Activated T-cell treated with anti-CD3 and anti-CD28 coated beads for 24 hours (primary cell): ENCODE results near the gene GRID2.

Source experiments
- DNase-seq: peaks from one replicate; pipeline ENCODE4 v3.0.0-alpha.2; 2020; ENCODE audit warnings: low read depth

GRID2 gene

DNA sequence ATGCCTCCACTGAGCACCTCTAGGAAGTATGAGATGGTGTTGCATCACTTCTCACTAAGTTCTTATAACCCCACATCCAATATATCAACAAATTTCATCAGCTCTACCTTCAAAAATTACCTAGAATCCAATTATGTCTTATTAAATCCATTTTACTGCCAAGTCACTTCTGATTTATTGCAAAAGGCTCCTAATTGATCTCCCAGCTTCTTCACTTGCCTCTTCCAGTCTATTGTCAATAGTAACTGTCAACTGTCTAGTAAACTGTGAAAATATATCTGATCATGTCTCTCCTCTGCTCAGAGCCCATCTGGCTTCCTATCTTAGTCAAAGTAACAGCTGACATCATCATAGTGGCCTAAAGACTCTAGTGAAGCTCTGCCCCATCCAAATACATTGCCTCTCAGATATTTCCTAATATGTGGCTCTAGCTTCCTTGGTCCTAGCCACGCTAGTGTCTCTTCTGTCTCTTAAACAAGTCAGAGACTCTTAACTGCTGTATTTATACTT is 1110.3 kb downstream of the GRID2 start:
- DNase-seq: no peak

GRCh38 chr4:93416344-93417128 is 1112.8 kb downstream of the GRID2 start:
- DNase-seq: no peak

DNA sequence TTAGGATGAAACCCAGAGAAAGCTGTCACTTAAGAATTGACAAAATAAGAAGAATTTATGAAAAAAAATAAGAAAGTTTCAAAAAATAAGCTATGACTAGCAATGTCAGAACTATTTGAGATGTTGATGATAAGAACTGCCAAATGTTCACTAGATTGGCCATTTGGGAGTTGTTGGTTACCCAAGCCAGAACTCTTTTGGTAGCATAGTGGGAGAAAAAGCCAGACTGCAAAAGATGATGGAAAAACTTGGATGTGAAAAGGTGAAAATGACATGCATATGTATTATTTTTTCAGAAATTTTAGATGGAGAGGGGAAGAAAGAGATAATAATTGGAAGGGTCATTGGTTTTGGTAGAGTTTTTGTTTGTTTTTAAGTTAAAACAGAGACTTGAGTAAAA is 1127.6 kb downstream of the GRID2 start:
- DNase-seq: no peak

GRCh38 chr4:93433840-93434239 is 1130.1 kb downstream of the GRID2 start:
- no peak for DNase-seq

- DNase-seq: no peak
These were observed 1132.3 kb downstream of the GRID2 start for GRCh38 chr4:93436000-93436626.

GRCh38 chr4:93437991-93438390 is 1134.2 kb downstream of the GRID2 start:
- DNase-seq: no peak

DNA sequence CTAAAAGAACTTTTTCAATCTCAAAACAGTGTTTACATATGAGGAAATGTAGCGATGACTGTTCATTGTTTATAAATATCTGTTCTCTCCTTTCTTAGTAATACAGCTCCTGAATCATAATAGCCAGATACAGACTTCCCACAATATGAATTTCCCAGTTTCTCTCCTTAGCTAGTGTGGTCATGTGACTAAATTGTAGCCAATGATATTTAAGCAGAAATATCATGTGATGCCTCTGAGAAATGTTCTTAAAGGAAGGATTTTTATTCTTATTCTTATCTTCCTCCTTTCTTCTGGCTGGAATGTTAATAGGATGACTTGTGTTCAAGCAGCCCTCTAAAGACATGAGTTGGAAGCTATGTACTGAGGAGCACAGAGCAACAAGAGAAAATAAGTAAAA is 1141.1 kb downstream of the GRID2 start:
- DNase-seq: no peak

DNA sequence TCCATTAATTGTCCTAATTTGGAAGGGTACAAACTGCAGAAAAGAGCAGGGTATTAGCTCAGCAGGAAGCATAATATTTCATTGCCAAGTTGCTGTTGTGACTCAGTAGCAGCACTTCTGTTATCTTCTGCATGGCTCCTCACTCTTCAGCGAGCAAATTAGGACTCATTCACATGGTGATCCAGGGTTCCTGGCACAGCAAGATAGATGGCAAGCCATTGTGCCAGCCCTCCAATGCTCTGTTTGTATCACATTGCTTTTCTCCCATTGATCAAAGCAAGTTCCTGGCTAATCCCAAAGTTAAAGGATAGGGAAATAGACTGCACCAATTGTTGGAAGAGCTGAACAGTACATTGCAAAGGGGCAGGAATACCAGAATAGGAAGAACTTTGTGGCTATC is 1142.3 kb downstream of the GRID2 start:
- DNase-seq: no peak

GRCh38 chr4:93448691-93449293 is 1145.0 kb downstream of the GRID2 start:
- no peak for DNase-seq

DNA sequence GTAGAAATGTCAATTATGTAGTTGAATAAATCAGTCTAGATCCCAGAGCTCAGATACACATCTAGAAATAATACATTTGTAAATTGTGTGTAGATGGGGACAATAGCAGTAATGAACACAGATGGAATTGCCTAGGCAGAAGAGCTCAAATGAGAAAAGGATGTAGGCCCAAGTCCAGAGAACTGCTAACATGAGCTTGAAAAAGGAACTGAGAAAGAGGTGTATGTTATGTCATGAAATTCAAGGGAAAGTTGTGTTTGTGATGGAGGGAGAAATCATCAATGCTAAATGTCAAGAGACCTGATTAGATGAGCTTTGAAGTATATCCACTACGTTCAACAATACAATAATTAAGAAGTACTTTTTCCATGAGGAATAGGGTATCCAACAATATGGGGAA is 1148.2 kb downstream of the GRID2 start:
- no peak for DNase-seq

GRCh38 chr4:93461541-93461940 is 1157.8 kb downstream of the GRID2 start:
- no peak for DNase-seq

DNA sequence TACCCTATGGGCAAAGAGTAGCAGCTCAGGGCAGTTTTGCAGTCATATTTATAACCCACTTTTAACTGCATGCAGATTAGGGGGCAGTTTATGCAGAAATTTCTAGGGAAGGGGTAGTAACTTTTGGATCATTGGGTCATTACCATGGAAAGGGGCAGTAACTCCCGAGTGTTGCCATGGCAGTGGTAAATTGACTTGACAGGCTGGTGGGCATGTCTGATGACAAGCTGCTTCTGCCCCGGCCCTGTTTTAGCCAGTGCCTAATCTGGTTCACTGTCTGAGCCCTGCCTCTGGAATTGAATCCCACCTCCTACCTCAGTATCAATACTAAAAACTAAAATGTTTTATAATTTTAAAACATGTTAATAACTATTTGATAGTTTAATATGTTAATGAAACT is 1162.7 kb downstream of the GRID2 start:
- no peak for DNase-seq

GRCh38 chr4:93467484-93468155 is 1163.9 kb downstream of the GRID2 start:
- no peak for DNase-seq

GRCh38 chr4:93469560-93469959 is 1165.8 kb downstream of the GRID2 start:
- no peak for DNase-seq

DNA sequence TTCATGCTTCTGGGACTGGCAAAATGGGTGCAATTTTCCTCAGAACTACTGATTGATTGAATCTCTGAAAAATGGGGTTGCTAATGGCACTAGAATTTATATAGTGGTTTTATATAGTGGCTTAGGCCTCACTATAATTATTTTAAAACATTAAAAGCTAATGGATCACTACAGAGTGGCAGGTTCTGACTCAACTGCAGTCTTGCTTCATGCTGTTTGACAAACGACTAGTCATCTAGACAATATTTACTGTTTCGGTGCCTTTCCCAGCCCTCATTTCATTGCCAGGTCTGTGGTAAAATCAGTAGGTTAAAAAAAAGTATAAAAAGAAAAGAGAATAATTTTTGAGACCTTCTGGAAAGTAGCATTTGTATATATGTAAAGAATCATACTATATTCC is 1172.0 kb downstream of the GRID2 start:
- no peak for DNase-seq

GRCh38 chr4:93478805-93479204 is 1175.0 kb downstream of the GRID2 start:
- DNase-seq: no peak

GRCh38 chr4:93480452-93480851 is 1176.7 kb downstream of the GRID2 start:
- DNase-seq: no peak

DNA sequence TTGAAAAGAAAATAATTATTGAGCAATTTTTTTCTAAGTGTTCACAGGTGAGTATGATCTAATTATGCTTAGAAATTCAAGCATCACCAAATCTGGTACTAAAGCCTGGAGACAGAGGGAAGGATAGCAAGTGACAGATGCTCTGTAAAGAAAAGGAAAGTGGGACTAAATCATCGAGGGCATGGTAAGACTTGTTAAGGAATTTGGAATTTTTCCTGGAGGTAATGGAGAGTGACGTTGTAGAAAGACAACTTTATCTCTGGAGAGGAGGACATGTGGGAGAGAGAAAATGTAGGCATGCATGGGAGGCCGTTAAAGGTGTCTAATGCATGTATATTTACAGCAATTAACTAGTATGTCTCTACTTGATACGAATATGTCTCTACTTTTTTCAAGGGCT is 1191.6 kb downstream of the GRID2 start:
- DNase-seq: no peak

- DNase-seq: no peak
These were observed 1197.5 kb downstream of the GRID2 start for GRCh38 chr4:93501244-93501643.

- DNase-seq: no peak
These were observed 1198.2 kb downstream of the GRID2 start for GRCh38 chr4:93501946-93502345.

GRCh38 chr4:93502991-93503390 is 1199.2 kb downstream of the GRID2 start:
- DNase-seq: no peak

GRCh38 chr4:93513851-93514250 is 1210.1 kb downstream of the GRID2 start:
- DNase-seq: no peak

- DNase-seq: no peak
These were observed 1211.4 kb downstream of the GRID2 start for GRCh38 chr4:93515208-93515607.
